DOHH2 (cell line): ENCODE data around the gene GOSR1.

Experiments used
- CTCF ChIP-seq: fragments of 200-600 bp; sonication (generic); IDR thresholded peaks from one replicate; pipeline ENCODE4 v1.5.1; 2014; ENCODE audit warnings: antibody characterized with exemption, mild to moderate bottlenecking, low read depth, low read length; ENCODE audit not compliant: poor library complexity, severe bottlenecking
- EZH2phosphoT487 ChIP-seq: fragments of 200-600 bp; sonication (generic); IDR thresholded peaks from 2 replicates; pipeline ENCODE4 v1.6.1; 2017; ENCODE audit warnings: borderline replicate concordance, mild to moderate bottlenecking, antibody characterized with exemption, low read length, moderate library complexity, mixed read lengths

- TF ChIP-seq CTCF: no peak
- TF ChIP-seq EZH2phosphoT487: no peak
These were observed 36.1 kb downstream of the GOSR1 start for GRCh38 chr17:30513346-30513745.
